ENCODE data around the gene VSNL1. TPM values are rescaled to one million over a fixed set of nuclear protein-coding genes. Genes with fewer than 3 reads are reported as not detected.

VSNL1 gene
- total and polyA plus RNA-seq, 2 experiments from 2014 or later, result 102 to 112 TPM

GRCh38 chr2:17547237-17547636 is 6.7 kb downstream of the VSNL1 start (continued):
- no peak for TF ChIP-seq ZNF462 (CRISPR knock-in tag; IDR thresholded peaks at IDR 0.05)
- TF ChIP-seq ETS1 (IDR thresholded peaks at IDR 0.05), result no peak
- no peak for TF ChIP-seq REST (IDR thresholded peaks at IDR 0.05; ENCODE audit: unreplicated experiment)
- no peak for TF ChIP-seq STAT1 (IDR thresholded peaks at IDR 0.05; ENCODE audit: unreplicated experiment)
- TF ChIP-seq JUNB (IDR thresholded peaks at IDR 0.05; ENCODE audit: unreplicated experiment), result no peak
- no peak for TF ChIP-seq EZH2phosphoT487 (IDR thresholded peaks at IDR 0.05; ENCODE audit: unreplicated experiment)
- TF ChIP-seq NANOG (IDR thresholded peaks at IDR 0.05; ENCODE audit: borderline replicate concordance), result no peak

Data from GM23338 (cell line).